Measurements from ENCODE around the gene PYCR2.
"Not testable (repeated sequence)": the region's sequence is repeated elsewhere in the genome, so short reads cannot be mapped to it uniquely, and the experiment has no call there.

Gene PYCR2

DNA sequence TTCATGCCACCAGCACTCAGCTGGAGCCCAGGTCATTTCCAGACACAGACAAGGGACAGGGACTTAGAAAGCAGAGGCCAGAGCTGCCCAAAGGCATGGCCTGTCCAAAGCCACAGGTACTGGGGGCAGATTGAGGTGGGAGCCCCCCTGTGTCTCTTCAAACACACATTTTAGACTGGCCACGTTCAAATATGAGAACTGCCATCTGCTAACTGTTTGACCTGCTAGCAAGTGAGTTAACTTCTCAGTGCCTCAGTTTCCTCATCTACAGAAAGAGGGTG is 17.8 kb upstream of the PYCR2 start:
- DNase-seq, result no peak

DNA sequence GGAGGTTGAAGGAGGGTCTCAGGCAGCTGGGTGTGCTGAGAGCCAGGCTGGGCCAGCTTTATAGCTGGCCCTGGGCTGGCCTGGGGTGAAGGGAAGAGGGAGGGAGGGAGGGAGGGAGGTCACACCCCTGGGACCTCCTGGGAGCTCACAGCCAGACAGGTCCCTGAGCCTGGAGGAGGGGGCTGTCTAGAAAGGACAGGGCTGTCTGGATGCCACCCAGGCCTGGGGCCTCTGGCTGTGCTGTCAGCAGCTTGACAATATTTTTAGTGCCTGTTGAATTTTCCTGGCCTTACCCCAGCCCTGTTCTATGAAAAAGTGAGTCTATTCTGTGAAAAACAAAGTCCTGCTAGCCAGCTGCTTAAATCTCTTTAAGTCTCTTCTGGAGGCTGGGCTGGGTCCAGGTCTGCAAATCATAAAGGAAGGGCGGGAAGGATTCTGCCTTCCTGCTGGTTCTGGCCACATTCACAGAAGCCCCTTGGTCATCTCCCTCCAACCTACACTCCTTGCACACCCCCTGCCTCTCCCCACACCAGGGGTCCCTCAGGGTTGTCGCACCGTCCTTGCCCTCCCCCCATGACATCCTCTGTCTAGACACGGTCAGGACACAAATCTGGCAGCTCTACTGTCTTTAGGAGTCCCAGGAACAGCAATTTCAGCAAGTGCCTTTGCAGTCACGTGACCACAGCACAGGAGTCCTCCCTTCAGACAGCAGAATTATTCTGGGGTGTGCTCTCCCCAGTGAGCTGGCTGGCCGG is 17.3 kb upstream of the PYCR2 start, which contains the start of gene LEFTY2:
Gene LEFTY2, minus strand, starts transcription at position 34 of the 755 bp plus-strand sequence. CDS start 80 bp downstream, outside the sequence.
- no peak for DNase-seq

DNA sequence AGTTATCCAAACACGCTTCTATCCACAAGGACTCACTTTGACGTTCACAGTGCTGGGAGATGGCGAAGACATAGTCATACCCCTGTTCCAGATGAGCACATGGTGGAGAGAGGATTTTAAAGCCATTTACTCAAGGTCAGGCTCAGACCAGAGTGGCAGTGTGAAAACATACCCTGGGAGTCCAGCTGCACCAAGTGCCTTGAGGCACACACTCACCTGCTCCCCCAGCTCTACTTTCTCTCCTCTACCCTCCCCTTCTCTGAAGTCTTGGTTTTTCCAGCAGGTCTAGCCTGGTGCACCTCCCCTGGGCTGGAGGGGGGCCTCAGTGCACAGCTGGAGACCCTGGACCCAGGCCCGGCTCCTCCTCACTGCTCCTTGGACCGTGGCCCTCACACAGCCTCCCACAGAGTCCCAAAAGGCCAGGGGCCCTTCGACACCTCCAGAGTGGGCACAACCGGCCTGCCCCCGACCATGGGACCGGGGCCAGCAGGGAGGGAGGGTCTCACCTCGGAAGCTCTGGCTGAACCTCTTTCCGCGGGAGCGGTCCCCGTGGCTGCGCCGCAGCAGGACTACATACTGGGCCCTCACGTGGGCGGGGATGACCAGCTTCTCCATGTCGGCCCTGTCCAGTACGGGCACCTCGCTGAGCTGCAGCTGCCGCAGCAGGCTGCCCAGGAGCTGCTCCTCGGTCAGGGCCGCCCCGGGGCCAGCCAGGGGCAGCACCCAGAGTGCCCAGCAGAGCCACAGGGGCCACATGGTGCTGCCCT is 16.5 kb upstream of the PYCR2 start:
- no peak for DNase-seq

DNA sequence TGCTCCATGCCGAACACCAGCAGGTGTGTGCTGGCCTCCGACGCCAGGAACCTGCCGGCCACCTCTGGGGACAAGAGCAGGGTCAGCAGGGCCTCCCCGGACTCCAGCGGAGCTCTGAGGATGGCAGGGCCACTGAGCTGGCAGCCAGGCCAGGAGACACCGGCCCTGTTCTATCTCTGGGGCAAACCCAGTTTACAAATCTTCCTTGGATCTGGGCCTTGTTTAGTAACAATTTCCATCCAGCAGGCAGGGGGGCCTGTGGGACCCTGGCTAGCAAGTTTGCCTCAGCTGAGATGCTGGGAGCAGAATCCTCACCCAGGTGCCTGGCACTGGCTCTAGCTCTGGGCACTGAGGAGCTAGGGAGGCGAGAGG is 15.9 kb upstream of the PYCR2 start:
- DNase-seq, result not testable (repeated sequence)

DNA sequence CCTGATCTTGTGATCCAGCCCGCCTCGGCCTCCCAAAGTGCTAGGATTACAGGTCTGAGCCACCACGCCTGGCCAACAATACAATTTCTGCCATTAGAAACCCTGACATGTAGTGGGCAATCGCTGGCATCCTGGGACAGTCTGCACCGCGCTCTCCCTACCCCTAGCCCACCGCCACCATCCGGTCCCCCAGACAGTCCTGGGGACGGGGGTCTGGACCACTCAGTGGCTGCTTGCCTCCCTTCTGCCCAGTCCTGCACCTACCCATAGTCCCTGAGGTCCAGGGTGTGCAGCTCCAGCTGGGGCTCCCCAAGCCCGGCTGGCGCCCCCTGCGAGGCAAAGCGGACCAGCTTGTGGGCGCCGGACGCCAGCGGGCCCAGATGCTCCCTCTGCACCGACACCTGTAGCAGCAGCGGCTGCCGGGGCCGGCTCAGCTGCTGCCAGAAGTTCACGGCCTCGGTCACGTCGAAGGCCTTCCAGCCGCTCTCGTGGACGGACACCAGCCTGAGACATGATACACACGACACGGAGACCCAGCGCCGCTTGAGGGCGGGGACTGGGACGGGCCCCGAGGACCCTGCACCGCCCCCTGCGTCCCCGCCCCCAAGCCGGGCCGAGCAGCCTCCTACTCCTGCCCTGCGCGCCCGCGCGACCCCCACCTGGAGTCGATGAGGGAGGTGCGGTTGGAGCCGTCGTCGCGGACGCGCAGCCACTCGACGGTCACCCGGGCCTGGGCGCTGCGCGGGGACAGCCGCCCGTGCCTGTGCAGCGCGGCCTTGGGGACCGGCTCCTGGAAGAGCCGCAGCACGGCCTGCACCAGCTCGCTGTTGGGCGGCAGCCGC is 15.3 kb upstream of the PYCR2 start:
- DNase-seq, result not testable (repeated sequence)

DNA sequence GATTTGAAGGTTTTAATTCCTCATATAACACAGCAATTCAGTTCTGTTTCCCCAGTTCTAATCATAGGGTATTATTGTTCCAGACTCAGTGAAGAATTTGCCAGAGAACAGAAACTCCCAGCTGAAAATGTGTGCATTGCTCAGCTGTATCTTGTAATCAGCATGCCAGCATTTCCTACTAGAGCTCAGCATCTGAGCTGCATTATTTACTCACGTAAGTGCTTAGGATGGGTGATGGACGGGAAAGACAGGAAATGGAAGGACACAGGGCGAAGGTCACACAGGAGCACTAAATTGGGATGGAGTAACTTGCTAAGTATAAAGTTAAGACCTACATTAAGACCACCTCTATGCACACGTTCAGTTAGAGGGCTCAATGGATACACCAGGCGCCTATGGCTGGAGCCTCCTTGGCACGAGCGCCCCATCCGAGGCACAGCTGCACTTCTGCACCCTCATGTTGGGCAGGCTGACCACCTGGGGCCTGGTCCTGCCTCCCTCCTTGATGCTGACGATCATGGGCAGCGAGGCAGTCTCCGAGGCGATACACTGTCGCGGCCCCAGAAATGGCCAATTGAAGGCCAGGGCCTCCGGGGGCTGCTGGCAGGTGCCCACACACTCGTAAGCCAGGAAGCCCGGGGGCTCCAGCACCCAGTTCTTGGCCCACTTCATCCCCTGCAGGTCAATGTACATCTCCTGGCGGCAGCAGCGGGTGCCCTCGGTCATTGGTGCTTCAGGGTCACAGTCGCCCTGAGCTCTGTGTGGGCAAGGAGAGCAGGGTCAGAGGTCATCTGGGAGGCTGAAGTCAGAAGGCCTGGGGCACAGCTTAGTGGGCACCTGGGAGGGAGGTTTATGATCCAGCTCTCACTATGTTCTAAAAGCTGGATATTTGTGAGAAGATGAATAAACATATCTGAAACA is 13.3 kb upstream of the PYCR2 start:
- no peak for DNase-seq

DNA sequence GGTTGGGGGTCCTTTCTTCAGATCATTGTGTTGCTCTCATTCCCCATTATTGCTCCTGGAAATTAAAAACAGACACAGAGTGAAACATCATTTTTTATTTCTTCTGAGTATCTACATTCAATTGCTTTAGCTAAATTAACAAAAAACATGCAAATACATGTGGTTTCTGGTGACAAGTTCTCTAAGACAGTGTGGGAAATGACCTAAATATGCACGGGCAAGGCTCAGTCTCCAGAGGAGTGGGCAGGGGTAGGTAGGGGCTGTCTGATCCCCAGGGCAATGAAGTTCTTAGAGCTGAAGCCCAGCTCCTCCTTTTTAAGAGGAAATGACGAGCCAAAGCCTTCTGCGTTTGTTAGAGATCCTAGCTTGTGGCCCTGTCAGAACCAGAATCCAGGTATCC is 12.5 kb upstream of the PYCR2 start:
- no peak for DNase-seq

DNA sequence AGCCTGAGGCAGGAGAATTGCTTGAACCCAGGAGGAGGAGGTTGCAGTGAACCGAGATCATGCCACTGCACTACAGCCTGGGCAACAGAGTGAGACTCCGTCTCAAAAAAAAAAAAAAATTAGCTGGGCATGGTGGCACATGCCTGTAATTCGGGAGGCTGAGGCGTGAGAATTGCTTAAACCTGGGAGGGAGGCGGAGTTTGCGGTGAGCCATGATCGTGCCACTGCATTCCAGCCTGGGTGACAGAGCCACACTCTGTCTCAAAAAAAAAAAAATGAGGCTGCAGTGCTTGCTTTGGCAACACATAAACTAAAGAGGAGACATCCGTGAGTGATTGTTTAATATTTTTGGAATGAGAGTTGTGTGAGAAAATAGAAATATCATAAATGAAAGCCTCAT is 12.0 kb upstream of the PYCR2 start:
- not testable (repeated sequence) for DNase-seq

DNA sequence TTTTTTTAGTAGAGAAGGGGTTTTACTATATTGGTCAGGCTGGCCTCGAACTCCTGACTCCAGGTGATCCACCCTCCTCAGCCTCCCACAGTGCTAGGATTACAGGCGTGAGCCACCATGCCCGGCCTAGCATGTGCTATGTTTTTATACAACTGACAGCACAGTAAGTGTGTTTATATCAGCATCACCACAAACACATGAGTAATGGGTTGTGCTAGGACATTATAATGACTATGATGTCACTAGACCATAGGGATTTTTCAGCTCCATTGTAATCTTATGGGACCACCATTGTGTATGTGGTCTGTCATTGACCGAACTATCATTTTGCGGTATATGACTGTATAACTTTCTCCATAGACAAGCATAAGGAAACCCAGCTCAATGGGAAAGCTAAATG is 10.7 kb upstream of the PYCR2 start:
- DNase-seq, result no peak

DNA sequence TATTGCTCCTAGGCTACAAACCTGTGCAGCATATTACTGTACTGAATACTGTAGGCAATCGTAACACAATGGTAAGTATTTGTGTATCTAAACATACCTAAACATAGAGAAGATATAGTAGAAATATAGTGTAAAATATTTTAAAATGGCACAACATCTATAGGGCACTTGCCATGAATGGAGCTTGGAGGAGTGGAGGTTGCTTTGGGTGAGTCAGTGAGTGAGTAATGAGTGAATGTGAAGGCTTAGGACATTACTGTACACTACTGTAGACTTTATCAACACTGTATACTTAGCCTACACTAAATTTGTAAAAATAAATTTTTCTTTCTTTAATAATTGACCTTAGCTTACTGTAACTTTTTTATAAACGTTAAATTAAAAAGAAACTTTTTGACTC is 9.0 kb upstream of the PYCR2 start:
- no peak for DNase-seq

DNA sequence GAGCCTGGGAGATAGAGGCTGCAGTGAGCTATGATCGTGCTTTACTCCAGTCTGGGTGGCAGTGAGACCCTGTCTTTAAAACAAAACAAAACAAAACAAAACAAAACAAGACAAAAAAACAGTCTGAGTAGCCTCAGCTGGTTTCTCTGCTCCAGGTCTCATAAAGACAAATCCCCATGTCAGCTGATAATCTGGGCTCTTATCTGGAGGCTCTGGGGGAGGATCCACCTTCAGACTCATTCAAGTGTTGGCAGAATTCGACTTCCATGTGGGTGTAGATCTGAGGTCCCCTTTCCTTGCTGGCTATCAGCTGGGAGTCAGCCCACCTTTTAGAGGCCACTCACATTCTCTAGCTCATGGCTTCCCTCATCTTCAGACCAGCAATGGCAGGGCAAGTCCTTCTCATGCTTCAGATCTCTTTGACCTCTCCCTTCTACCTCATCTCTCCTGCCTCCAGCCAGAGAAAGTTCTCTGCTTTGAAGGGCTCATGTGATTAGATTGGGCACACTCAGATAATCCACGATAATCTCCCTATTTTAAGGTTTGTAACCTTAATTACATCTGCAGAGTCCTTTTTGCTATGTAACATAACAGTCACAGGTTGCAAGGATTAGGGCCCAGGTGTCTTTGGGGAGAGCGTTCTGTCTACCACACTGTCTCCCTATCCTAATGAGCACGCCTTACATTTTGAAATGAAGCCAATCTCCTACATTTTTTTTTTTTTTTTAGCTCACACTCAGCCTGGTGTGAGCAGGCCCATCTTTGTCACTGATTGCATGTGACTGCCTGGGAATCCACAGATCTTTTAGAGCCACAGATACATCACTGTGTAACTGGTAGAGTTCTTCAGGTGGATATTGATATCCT is 7.5 kb upstream of the PYCR2 start:
- DNase-seq, result no peak

DNA sequence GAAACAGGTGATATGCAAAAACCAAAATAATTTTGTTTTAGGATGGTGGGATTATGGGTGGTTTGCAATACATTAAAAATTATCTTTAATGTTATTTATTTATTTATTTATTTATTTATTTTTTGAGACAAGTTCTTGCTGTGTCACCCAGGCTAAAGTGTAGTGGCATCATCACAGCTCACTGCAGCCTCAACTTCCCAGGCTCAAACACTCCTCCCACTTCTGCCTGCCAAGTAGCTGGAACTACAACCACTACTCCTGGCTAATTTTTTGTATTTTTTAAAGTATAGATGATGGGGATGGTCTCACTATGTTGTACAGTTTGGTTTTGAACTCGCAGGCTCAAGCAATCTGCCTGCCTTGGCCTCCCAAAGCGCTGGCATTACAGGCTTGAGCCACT is 6.5 kb upstream of the PYCR2 start:
- DNase-seq, result no peak

DNA sequence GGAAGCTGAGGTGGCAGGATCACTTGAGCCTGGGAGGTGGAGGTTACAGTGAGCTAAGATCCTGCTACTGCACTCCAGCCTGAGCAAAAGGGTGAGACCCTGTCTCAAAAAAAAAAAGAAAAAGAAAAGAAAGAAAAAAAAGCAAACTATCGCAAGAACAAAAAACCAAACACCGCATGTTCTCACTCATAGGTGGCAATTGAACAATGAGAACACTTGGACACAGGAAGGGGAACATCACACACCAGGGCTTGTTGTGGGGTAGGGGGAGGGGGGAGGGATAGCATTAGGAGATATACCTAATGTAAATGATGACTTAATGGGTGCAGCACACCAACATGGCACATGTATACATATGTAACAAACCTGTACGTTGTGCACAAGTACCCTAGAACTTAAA is 5.4 kb upstream of the PYCR2 start:
- DNase-seq, result not testable (repeated sequence)

DNA sequence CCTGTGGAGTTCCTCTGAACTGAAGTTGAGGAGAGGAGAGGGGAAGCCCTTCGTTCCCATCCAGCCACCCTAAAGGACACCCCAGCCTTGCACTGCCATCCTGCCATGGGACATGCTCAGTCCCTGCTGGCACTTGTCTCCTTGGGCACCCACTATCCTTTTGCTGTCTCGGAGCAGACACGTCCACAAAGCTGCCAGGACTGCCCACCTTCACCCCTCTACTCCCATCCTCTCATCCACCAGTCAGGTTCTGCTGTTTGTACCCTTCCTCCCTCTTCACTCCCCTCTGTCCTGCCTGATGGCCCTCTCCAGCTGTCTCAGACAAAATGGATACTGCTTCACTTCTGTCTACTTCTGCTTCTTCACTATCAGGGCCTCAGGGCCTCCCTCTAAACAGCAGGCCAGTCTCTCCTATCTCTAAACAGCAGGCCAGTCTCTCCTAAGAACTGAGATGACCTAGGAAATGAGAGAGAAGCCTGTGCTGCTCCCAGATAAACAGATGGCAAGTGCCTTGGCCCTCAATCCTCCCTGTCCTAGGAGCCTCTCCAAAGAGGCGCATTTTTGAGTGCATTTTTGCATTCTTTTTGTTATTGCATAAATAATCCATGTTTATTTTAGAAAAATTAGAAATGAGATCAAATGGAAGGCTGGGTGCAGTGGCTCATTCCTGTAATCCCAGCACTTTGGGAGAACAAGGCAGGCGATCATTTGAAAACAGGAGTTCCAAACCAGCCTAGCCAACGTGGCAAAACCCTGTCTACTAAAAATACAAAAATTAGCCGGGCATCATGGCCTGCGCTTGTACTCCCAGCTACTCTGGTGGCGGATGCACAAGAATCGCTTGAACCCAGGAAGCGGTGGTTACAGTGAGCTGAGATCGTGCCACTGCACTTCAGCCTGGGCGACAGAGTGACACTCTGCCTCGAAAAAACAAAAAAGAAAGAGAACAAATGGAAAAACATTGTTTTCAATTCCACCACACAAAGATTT is 4.4 kb upstream of the PYCR2 start:
- no peak for DNase-seq

DNA sequence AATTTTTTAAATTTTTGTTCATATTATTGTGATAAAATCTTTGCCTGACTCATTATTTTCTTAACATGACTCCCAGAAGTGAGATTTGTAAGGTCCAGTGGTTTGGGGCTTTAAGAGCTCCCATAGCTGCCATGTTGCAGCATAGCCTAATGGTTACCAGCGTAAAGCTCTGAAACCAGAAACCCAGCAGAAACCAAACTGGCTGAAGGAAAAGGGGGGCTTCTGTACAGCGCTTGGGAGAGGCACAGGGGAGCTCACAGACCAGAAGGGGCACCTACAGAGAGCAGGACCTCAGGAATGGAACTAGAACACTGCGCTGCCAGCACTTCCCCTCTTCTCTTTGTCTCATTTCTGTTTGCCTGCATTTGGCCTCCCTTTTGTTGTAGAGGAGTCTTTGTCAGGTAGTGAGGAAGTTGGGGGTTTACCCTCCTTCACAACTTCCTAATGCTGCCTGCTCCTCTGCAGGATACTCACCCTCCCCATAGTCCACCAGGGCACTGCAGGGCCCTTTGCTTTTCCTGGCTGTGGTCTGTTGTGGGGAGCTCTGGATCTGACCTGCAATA is 2.6 kb upstream of the PYCR2 start:
- DNase-seq, result no peak

DNA sequence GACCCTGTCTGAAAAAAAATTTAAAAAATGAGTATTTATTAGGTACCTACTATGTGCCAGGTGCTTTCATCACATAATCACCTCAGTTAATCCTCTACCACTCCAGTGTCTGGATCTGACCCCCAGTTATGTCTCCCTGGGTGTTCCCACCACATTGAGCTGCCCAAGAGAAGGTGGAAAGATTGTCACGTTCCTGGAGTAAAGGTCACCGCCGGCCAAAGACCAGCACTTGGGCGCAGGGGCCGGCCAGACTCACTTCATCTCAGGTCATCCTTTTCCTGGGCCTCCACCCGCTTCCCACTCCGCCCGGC is 714 bp downstream of the PYCR2 start:
- no peak for DNase-seq

DNA sequence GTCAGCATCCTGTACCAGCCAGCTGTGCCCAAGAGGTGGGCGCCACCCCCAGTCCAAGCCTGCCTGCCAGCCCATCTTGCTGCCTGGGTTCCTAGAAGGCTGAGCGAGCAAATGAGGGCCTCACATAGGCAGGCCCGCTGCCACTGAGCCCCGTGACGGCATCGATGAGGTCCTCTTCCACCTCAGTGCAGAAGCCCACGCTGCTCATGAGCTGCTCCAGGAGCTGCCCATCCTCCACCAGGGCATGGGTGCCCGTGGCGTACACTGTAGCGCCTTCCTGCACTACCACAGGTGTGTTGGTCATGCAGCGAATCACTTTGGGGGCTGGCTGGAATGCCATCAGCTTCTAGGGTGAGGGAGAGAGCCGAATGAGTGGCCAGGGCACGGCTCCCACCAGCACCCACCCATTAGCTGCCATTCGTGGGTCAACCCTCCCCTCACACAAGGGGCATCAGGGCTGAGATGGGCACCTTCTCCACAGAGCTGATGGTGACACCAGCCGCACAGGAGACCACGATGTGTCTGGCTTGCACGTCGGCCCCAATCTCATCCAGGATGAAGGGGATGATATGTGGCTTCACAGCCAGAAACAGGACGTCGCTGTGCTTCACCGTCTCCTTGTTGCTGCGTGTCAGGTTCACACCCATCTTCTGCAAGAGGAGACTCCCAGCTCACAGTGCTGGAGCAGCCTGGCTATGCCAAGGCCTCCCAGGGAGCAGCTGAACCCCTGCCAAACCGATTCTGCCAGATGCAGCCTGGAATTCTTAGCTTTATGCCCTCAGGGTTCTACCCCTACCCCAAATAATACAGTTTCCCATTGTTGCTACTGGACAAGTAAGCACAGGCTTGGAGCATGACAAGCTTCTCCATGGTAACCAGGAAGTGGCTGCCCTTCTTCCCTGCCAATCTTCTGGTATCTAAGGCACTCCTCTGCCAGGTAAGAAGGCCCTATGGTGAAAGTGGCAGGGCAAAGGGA is 2.0 kb downstream of the PYCR2 start:
- DNase-seq, result no peak

DNA sequence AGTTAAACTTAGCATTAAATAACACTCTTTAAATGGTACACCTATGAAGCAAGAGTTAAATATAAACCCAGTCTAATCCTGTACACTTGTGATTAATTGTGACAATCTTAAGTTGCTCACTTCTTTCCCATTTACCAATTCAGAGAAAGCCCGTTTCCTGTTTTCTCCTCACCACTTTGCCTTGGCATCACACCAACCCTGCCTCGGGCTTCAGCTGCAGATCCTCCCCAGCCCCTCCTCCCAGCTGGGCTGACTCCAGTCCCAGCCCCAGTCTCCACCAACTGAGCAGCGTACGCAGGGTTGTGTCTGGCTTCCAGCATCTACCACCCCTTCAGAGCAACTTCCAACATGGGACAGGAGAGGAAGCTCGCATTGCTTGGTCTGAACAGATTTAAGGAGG is 4.1 kb downstream of the PYCR2 start:
- no peak for DNase-seq

DNA sequence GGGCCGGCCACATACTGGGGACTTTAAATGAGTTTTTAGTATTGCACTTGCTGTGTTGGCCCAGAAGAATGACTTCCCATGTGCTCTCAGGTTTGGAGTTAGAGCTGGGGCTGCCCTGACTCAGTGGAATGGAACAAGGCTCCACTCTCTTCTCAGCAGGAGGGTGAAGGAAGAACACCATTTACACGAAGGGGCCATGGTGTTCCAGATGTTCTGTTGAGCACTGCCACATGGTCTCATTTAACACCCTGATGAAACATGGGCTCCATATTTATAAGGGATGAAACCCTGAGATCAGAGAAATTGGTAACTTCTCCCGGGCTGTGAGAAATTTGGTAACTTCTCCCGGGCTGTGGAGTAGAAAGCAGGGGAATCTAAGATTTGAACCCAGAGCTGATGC is 5.8 kb downstream of the PYCR2 start:
- DNase-seq, result no peak
